LNCAP (cell line): ENCODE measurements around the gene NFATC1.

Experiments used
- TF ChIP-seq, protein P1 (sequence below): fragments of 450-650 bp; IDR thresholded peaks from 2 replicates; pipeline ENCODE4 v1.5.1; 2017; ENCODE audit warnings: mild to moderate bottlenecking

The NFATC1 gene

GRCh38 chr18:79424880-79425568 lies 29.3 kb downstream of the NFATC1 start:
- TF ChIP-seq, protein P1, sequence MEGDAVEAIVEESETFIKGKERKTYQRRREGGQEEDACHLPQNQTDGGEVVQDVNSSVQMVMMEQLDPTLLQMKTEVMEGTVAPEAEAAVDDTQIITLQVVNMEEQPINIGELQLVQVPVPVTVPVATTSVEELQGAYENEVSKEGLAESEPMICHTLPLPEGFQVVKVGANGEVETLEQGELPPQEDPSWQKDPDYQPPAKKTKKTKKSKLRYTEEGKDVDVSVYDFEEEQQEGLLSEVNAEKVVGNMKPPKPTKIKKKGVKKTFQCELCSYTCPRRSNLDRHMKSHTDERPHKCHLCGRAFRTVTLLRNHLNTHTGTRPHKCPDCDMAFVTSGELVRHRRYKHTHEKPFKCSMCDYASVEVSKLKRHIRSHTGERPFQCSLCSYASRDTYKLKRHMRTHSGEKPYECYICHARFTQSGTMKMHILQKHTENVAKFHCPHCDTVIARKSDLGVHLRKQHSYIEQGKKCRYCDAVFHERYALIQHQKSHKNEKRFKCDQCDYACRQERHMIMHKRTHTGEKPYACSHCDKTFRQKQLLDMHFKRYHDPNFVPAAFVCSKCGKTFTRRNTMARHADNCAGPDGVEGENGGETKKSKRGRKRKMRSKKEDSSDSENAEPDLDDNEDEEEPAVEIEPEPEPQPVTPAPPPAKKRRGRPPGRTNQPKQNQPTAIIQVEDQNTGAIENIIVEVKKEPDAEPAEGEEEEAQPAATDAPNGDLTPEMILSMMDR, result no peak

- TF ChIP-seq, protein P1, result no peak
These were observed 29.8 kb downstream of the NFATC1 start for GRCh38 chr18:79425569-79425886.

DNA sequence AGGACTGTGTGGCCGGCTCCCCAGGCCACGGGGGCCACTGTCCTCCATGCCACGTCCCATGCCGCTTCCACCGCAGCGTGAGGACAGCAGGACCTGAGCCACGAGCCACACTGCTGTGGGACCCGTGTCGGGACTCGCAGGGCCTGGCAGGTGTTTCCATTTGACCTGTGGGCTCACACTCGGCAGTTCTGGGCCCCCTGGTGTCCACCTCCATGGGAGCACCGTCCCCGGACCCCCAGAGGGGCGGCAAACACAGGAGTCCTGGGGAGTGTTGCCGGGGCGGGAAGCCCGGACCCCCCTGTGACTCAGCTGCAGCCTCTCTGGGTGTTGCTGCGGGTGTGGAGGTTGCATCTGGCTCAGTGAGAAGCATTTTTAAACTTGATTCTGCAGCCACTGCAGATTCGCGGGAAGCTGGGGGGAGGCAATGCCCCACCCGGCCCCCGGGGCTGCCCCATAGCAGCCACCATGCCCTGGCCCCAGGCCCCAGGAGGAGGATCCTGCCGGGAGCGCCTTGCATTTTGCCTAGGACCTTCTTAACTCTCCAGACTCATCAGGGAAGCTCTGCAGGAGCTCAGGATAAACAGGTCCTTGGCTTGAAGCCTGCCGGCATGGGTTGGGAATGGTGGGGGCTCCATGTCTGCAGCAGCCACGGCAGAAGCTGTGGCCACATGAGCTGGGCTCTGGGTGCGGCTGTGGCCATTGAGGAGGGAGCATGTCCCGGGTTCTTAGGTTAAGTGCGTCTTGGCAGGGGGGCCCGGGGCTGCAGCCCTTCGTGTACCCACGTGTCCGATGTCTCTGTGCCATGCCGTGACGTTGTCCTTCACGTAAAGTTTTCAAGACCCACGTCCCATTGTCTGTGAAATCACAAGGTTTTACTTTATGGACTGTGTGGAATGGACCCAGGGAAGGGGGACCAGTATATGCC lies 30.9 kb downstream of the NFATC1 start:
- TF ChIP-seq, protein P1, result no peak

- TF ChIP-seq, protein P1, result no peak
These were observed 31.9 kb downstream of the NFATC1 start for GRCh38 chr18:79427368-79428225.

DNA sequence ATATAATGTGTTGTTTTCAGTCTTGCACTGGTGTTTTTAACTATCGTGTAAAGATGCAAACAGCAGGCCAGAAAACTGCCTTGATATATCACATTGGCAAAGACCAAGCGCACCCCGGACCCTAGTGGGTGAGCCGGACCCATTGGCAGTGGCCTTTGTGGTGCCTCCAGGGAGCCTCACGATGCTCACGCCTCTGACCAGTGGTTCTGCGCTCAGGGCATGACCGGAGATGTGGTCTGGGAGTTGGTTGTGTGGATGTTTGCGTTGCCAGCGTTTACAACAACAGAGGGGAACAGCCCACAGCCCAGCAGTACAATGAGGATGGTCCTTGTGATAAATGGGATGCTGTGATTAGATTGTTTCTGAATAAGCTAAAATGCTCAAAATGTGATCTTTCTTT lies 32.6 kb downstream of the NFATC1 start:
- TF ChIP-seq, protein P1, result no peak

GRCh38 chr18:79429381-79429780 lies 33.7 kb downstream of the NFATC1 start:
- TF ChIP-seq, protein P1, result no peak

GRCh38 chr18:79429785-79430281 lies 34.1 kb downstream of the NFATC1 start:
- TF ChIP-seq, protein P1, result no peak
